H1 (cell line): Measurements from ENCODE around the gene ECI1.

Source experiments
- BRCA1 ChIP-seq: IDR thresholded peaks from 2 replicates; pipeline ENCODE4 v1.6.1; 2012; ENCODE audit warnings: low read depth, low read length, improper control_type of control experiment
- CEBPB ChIP-seq: IDR thresholded peaks from 2 replicates; pipeline ENCODE4 v1.6.1; 2012; ENCODE audit warnings: low read depth, low read length
- CTCF ChIP-seq, 3 experiments: IDR thresholded peaks; 1 replicate in 2 of 3; 2 replicates in 1 of 3; pipeline versions ENCODE4 v1.5.1 to v1.6.1; 2011; ENCODE audit warnings: low read length in 3 of 3, mild to moderate bottlenecking in 3 of 3, inconsistent platforms in 2 of 3, low read depth in 1 of 3, moderate library complexity in 1 of 3; ENCODE audit not compliant: insufficient read depth in 1 of 3; ENCODE audit errors: control extremely low read depth in 1 of 3
- EGR1 ChIP-seq: IDR thresholded peaks from 2 replicates; pipeline ENCODE4 v1.6.1; 2011; ENCODE audit warnings: low read depth, low read length, borderline replicate concordance
- FOSL1 ChIP-seq: IDR thresholded peaks from 2 replicates; pipeline ENCODE4 v1.6.1; 2011; ENCODE audit warnings: mild to moderate bottlenecking, low read depth, low read length, moderate library complexity; ENCODE audit not compliant: insufficient read depth
- GTF2F1 ChIP-seq: IDR thresholded peaks from 2 replicates; pipeline ENCODE4 v1.6.1; 2012; ENCODE audit warnings: low read depth, low read length, improper control_type of control experiment, borderline replicate concordance
- MAX ChIP-seq: IDR thresholded peaks from 2 replicates; pipeline ENCODE4 v1.6.1; 2012; ENCODE audit warnings: inconsistent platforms
- POU5F1 ChIP-seq: IDR thresholded peaks from 2 replicates; pipeline ENCODE4 v1.6.1; 2011; ENCODE audit warnings: low read depth, mild to moderate bottlenecking, low read length, moderate library complexity
- RNF2 ChIP-seq: fragments of 200-900, 300-1000 bp; sonication (generic); IDR thresholded peaks from 2 replicates; pipeline ENCODE4 v1.7.1; 2016; ENCODE audit warnings: borderline replicate concordance, low read depth, mild to moderate bottlenecking, antibody characterized with exemption, low read length; ENCODE audit not compliant: poor library complexity, severe bottlenecking; ENCODE audit errors: missing control alignments
- SP2 ChIP-seq: IDR thresholded peaks from 2 replicates; pipeline ENCODE4 v1.6.1; 2012; ENCODE audit warnings: mild to moderate bottlenecking, low read length, inconsistent platforms
- TBP ChIP-seq: IDR thresholded peaks from 2 replicates; pipeline ENCODE4 v1.6.1; 2011; ENCODE audit warnings: low read depth, low read length, improper control_type of control experiment
- TEAD4 ChIP-seq: IDR thresholded peaks from 2 replicates; pipeline ENCODE4 v1.6.1; 2012; ENCODE audit warnings: low read depth, low read length, inconsistent platforms, mixed read lengths

DNA sequence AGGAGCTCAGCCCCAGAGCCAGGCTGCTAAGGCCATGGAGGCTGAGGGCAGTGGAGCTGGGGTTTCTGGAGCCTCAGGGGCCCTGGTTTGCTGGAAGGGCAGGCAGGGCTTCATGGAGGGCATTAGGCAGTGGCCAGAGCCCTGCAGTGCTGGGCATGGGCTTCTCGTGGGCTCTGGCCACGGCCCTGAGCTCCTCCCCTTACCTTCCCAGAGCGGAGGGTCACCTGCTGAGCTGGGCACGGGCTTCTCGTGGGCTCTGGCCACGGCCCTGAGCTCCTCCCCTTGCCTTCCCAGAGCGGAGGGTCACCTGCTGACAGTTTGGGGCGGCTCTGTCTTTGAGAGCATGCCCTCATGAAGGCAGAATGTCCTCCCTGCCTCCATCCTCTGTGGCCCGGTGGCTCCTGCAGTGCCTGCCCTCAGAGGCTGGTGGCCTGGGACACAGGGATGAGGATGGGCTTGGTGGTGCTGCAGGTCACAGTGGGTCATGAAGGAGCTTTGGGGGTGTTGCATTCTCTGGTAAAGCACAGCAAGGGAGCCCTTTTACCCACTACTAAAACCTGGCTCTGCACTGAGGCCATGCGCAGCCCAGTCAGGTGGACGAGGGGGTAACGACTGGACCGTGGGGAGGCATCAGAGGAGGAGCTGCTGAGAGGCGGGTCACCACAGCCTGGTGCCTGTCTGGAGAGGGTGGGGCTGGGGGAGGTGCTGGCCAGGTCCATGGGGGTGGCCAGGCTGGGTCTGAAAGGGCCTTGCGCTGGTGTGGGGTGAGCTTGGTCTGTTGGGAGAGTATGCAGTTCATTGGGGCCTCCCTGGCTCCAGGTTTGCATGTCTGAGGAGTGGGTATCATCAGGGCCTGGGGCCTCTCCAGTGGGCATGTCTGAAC is 19.4 kb upstream of the ECI1 start:
- TF ChIP-seq EGR1 (no peak; the same call in 1 of the 2 replicates), FOSL1 (no peak), POU5F1 (no peak), RNF2 (no peak), GTF2F1 (no peak), CTCF (IDR thresholded peaks at IDR 0.05; ENCODE audit: control extremely low read depth in 1 of 3, insufficient read depth in 1 of 3, low read depth in 1 of 3, low read length in 3 of 3) (no peak), TBP (no peak), TEAD4 (no peak), CEBPB (no peak), MAX (no peak), BRCA1 (no peak), SP2 (no peak)
